Fibroblast of lung (primary cell): ENCODE results near the gene ZNF831. TPM values are rescaled to one million over a fixed set of nuclear protein-coding genes. Genes with fewer than 3 reads are reported as not detected.

Source experiments
- DNase-seq, 2 donors: peaks; one replicate each; pipeline versions ENCODE4 v3.0.0 to v3.0.0-alpha.2; 2010; ENCODE audit warnings: low read depth in 2 of 2
- H2AFZ ChIP-seq: 2 replicates; pipeline ENCODE4 v1.5.1; 2012; ENCODE audit warnings: low read length, control low read depth, inconsistent platforms
- H3K27ac ChIP-seq: 2 replicates; pipeline ENCODE4 v1.5.1; 2011; ENCODE audit warnings: low read length, control low read depth; ENCODE audit not compliant: insufficient read depth
- H3K27me3 ChIP-seq: 2 replicates; pipeline ENCODE4 v1.5.1; 2011; ENCODE audit warnings: mild to moderate bottlenecking, low read length; ENCODE audit not compliant: control insufficient read depth, insufficient read depth
- H3K36me3 ChIP-seq: 2 replicates; pipeline ENCODE4 v1.5.1; 2011; ENCODE audit warnings: low read length; ENCODE audit not compliant: control insufficient read depth, insufficient read depth
- H3K4me1 ChIP-seq: 2 replicates; pipeline ENCODE4 v1.5.1; 2011; ENCODE audit warnings: low read length; ENCODE audit not compliant: control insufficient read depth, insufficient read depth; ENCODE audit errors: extremely low read depth
- H3K4me2 ChIP-seq: 2 replicates; pipeline ENCODE4 v1.5.1; 2011; ENCODE audit warnings: low read length, control low read depth; ENCODE audit not compliant: insufficient read depth; ENCODE audit errors: extremely low read depth
- H3K4me3 ChIP-seq, 4 experiments: fragments of 200-600 bp in 1 of 4; sonication (generic) in 1 of 4; replicated peaks in 1 of 4; 2 replicates each; pipeline ENCODE4 v1.5.1; 2011 to 2016; ENCODE audit warnings: low read length in 4 of 4, low read depth in 3 of 4, mild to moderate bottlenecking in 3 of 4, control low read depth in 2 of 4, inconsistent platforms in 1 of 4, mixed read lengths in 1 of 4; ENCODE audit not compliant: insufficient read depth in 1 of 4; ENCODE audit errors: control extremely low read depth in 1 of 4
- H3K79me2 ChIP-seq: 2 replicates; pipeline ENCODE4 v1.5.1; 2012; ENCODE audit warnings: mild to moderate bottlenecking, low read length, inconsistent platforms; ENCODE audit not compliant: control insufficient read depth, insufficient read depth
- H3K9ac ChIP-seq: 2 replicates; pipeline ENCODE4 v1.5.1; 2011; ENCODE audit warnings: mild to moderate bottlenecking, low read length, control low read depth; ENCODE audit not compliant: insufficient read depth
- H3K9me3 ChIP-seq: 2 replicates; pipeline ENCODE4 v1.5.1; 2012; ENCODE audit warnings: low read depth, low read length; ENCODE audit not compliant: control insufficient read depth, insufficient read depth
- H4K20me1 ChIP-seq: 2 replicates; pipeline ENCODE4 v1.5.1; 2011; ENCODE audit warnings: low read length; ENCODE audit not compliant: control insufficient read depth, insufficient read depth; ENCODE audit errors: extremely low read depth
- EZH2 ChIP-seq: IDR thresholded peaks from 2 replicates; pipeline ENCODE4 v1.5.1; 2012; ENCODE audit warnings: low read length, control low read depth, mild to moderate bottlenecking; ENCODE audit errors: missing control alignments
- polyA plus RNA-seq, 2 donors: library from polyadenylated mRNA; depleted of rRNA in 1 of 2; stranded (reverse) in 1 of 2; unstranded in 1 of 2; fragments of >200 nt; gene quantifications; 2 replicates each; pipeline ENCODE4 v1.2.1, GENCODE V29; 2011 to 2012; ENCODE audit warnings: missing spikeins in 1 of 2
- total RNA-seq: library from RNA; depleted of rRNA; stranded (reverse); fragments of >200 nt; gene quantifications from 2 replicates; pipeline ENCODE4 v1.2.1, GENCODE V29; 2014
- TF ChIP-seq, protein P1 (sequence below), 2 donors: IDR thresholded peaks in 1 of 2; conservative IDR thresholded peaks in 1 of 2; 1 replicate in 1 of 2; 2 replicates in 1 of 2; pipeline ENCODE4 v1.5.1; 2011 to 2012; ENCODE audit warnings: low read length in 2 of 2, control low read depth in 1 of 2, inconsistent platforms in 1 of 2, low read depth in 1 of 2, mild to moderate bottlenecking in 1 of 2

The ZNF831 gene
- total and polyA plus RNA-seq, 2 donors (not counting 1 experiment from before 2014, with no cell fraction given) = not detected

DNA sequence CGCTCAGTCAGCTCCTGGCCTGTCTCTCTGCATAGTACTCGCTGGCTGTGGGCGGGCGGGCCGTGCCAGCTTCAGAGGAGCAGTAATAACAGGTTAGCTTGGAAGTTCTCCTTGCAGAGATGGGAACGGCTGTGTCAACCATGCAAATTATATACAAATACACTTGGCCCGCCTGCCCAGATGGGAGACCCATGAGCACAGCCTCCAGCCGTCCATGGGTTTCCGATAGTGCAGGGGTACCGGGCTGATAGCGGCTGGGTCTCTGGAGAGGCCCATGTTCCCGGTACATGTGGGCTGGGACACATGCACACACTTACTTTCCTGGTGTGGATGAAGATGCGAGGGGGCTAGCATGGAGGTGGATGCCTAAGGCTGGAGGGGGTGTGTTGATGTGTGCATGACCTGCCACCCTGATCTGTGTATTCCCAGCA lies 12.8 kb upstream of the ZNF831 start:
- TF ChIP-seq EZH2 = no peak
- TF ChIP-seq, protein P1, sequence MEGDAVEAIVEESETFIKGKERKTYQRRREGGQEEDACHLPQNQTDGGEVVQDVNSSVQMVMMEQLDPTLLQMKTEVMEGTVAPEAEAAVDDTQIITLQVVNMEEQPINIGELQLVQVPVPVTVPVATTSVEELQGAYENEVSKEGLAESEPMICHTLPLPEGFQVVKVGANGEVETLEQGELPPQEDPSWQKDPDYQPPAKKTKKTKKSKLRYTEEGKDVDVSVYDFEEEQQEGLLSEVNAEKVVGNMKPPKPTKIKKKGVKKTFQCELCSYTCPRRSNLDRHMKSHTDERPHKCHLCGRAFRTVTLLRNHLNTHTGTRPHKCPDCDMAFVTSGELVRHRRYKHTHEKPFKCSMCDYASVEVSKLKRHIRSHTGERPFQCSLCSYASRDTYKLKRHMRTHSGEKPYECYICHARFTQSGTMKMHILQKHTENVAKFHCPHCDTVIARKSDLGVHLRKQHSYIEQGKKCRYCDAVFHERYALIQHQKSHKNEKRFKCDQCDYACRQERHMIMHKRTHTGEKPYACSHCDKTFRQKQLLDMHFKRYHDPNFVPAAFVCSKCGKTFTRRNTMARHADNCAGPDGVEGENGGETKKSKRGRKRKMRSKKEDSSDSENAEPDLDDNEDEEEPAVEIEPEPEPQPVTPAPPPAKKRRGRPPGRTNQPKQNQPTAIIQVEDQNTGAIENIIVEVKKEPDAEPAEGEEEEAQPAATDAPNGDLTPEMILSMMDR (conservative IDR thresholded peaks at IDR 0.05 in 1 of 2, IDR thresholded peaks at IDR 0.05 in 1 of 2; ENCODE audit: low read depth in 1 of 2, low read length in 2 of 2) = no peak
- no peak overlapping the region for H3K4me3 ChIP-seq
- no peak overlapping the region for H3K9ac ChIP-seq
- no peaks in the 10 kb centered on the region for H4K20me1 ChIP-seq
- H3K4me2 ChIP-seq = no peak overlapping the region
- H3K9me3 ChIP-seq = no peaks in the 10 kb centered on the region
- no peak overlapping the region for H3K27ac ChIP-seq
- H3K27me3 ChIP-seq = no peaks in the 10 kb centered on the region
- H3K4me1 ChIP-seq = no peaks in the 10 kb centered on the region
- no peak overlapping the region for H2AFZ ChIP-seq
- no peaks in the 10 kb centered on the region for H3K79me2 ChIP-seq
- no peaks in the 10 kb centered on the region for H3K36me3 ChIP-seq
- no peak for DNase-seq

DNA sequence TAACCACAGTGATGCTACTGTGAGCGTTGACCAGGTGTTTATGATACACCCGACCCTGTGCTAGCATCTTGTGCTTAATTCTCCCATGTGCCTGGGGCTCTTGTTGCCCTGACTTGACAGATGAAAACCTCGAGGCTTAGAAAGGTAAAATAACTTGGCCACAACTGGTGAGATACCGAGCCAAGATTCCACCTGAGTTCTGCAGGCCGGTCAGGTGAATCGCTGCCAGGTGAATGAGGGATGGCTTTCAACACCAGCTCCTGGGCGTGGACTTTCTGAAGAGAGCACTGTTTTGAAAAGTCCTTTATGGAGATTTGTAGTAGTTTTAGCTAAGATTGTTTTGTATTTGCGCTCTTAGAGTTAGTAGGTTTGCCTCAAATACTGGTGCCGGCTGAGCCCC lies 12.2 kb upstream of the ZNF831 start:
- no peaks in the 10 kb centered on the region for H3K4me1 ChIP-seq
- no peaks in the 10 kb centered on the region for H3K36me3 ChIP-seq
- H3K79me2 ChIP-seq = no peaks in the 10 kb centered on the region
- no peaks in the 10 kb centered on the region for H3K27me3 ChIP-seq
- no peak overlapping the region for H3K4me3 ChIP-seq
- H3K27ac ChIP-seq = no peak overlapping the region
- no peak overlapping the region for H2AFZ ChIP-seq
- H3K9ac ChIP-seq = no peak overlapping the region
- TF ChIP-seq, protein P1 (conservative IDR thresholded peaks at IDR 0.05 in 1 of 2, IDR thresholded peaks at IDR 0.05 in 1 of 2; ENCODE audit: low read depth in 1 of 2, low read length in 2 of 2) = no peak
- no peak for TF ChIP-seq EZH2
- no peaks in the 10 kb centered on the region for H4K20me1 ChIP-seq
- H3K4me2 ChIP-seq = no peak overlapping the region
- no peak for DNase-seq
- no peaks in the 10 kb centered on the region for H3K9me3 ChIP-seq

DNA sequence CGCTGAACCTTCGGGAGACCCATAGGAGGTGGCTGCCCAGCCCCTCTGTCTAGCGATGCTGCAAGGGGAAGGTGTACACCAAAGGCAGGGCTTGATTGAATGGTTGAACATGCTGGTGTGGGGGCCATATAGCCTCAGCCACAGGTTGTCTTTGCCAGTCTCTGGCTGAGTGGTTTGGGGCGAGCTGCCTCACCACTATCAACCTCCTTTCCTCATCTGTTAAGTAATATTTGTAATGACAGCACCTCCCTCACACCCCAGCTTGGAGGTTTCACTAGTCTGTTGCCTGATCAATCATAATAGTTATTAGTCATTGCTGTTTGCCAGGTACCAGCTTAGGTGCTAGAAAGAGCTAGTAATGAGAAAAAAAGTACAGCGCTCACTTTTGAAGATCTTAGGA lies 11.8 kb upstream of the ZNF831 start:
- no peak overlapping the region for H2AFZ ChIP-seq
- no peak for DNase-seq
- no peak overlapping the region for H3K27ac ChIP-seq
- no peaks in the 10 kb centered on the region for H3K79me2 ChIP-seq
- H3K9me3 ChIP-seq = no peaks in the 10 kb centered on the region
- no peaks in the 10 kb centered on the region for H4K20me1 ChIP-seq
- no peaks in the 10 kb centered on the region for H3K4me1 ChIP-seq
- no peak overlapping the region for H3K4me3 ChIP-seq
- TF ChIP-seq, protein P1 (conservative IDR thresholded peaks at IDR 0.05 in 1 of 2, IDR thresholded peaks at IDR 0.05 in 1 of 2; ENCODE audit: low read depth in 1 of 2, low read length in 2 of 2) = no peak
- no peak for TF ChIP-seq EZH2
- H3K36me3 ChIP-seq = no peaks in the 10 kb centered on the region
- no peaks in the 10 kb centered on the region for H3K27me3 ChIP-seq
- H3K9ac ChIP-seq = no peak overlapping the region
- H3K4me2 ChIP-seq = no peak overlapping the region
